GM12891 (cell line): ENCODE data around the gene NPSR1.
"Not testable (repeated sequence)": the region's sequence is repeated elsewhere in the genome, so short reads cannot be mapped to it uniquely, and the experiment has no call there.

Source experiments
- PAX5 ChIP-seq: IDR thresholded peaks from 2 replicates; pipeline ENCODE4 v1.6.1; 2011; ENCODE audit warnings: low read length, moderate library complexity, mild to moderate bottlenecking; ENCODE audit not compliant: insufficient read depth, severe bottlenecking
- POLR2A ChIP-seq: IDR thresholded peaks from 2 replicates; pipeline ENCODE4 v1.6.1; 2011; ENCODE audit warnings: low read depth, low read length, control low read depth
- POLR2AphosphoS5 ChIP-seq: IDR thresholded peaks from 2 replicates; pipeline ENCODE4 v1.6.1; 2011; ENCODE audit warnings: low read depth, low read length, control low read depth
- TAF1 ChIP-seq: IDR thresholded peaks from 2 replicates; pipeline ENCODE4 v1.6.1; 2011; ENCODE audit warnings: low read depth, low read length, control low read depth

DNA sequence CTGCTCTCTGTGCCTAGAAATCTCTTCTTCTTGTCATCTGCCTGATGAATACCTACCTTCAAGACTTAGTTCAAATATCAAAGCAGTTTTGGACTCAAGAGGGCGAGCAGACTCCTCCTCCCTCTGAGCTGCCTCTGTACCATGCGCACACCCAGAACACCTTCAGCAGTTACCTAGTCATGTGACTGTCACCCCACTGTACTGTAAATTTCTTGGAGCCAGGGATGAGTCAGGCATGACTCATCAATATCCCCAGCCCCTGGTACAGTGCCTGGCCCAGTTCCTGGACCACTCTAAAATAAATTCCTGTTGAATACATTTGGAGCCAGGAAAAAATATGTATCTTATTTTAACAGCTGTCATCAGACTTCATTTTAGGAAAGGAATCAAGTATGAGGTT, 212.0 kb downstream of the NPSR1 start:
- not testable (repeated sequence) for TF ChIP-seq POLR2AphosphoS5, POLR2A, TAF1, PAX5
